HG03135 (cell line): ENCODE data around the gene SERPINB3.
"Not testable (repeated sequence)": the region's sequence is repeated elsewhere in the genome, so short reads cannot be mapped to it uniquely, and the experiment has no call there.

ENCODE experiments used
- ATAC-seq: cut with Tn5 transposase; IDR thresholded peaks from one replicate; pipeline ENCODE4 v1.9.1; 2021; ENCODE audit warnings: mild to moderate bottlenecking, moderate library complexity; ENCODE audit not compliant: unreplicated experiment

The SERPINB3 gene

DNA sequence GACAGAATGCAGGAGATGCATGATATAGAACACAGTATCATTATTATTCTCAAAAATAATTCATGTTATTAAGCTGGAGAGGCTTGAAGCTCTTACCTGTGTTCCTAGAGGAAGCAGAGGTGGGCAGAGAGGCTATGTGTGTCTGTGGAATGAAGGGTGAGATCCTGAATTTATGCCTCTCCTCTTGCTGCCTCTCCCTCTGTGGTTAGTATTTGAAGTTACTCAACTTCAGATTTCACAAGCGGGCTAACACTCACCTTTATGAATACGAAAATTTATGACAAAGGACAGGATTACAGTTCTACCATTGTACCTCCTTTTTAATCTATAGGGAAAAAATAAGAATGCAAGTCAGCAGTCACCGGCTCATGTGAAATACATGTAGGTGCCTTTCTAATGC lies at the start of gene SERPINB3:
TSS of gene SERPINB3 (minus strand) at position 144 of the 400 bp plus-strand sequence. CDS start 677 bp downstream, outside the sequence.
- not testable (repeated sequence) for ATAC-seq

DNA sequence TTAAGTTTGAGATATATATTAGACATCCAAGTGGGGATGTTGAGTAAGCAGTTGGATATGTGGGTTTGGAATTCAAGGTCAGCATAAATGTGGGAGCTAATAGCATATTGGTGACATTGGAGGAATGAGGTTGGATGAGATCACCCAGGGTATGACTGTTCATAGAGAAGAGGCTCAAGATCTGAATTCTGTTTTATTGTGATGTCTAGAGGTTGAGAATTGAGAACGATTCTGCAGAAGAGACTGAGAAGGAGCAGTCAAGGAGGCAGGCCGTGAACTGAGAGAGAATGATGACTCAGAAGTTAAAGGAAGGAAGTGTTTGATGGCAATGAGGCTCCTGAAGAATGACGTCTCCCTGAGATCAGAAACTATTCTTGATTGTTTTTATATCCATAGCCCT lies 47.0 kb upstream of the SERPINB3 start:
- ATAC-seq, result no peak

DNA sequence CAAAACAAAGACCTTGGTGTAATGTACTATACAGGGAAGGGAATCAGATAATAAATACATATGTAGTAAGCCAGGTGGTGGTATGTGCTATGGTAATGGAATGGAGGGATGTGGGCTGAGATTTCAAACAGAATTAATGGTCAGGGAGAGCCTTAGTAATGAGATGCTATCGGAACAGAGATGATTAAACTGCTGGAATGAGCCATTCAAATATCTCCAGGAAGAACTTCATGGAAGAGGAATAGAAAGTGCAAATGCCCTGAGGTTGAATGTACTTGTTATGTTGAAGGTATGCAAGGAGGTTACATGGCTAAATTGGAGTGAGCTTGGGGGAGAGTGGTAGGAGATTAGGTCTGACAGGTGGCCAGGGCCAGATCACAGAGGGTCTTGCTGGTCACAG lies 46.1 kb upstream of the SERPINB3 start:
- no peak for ATAC-seq

DNA sequence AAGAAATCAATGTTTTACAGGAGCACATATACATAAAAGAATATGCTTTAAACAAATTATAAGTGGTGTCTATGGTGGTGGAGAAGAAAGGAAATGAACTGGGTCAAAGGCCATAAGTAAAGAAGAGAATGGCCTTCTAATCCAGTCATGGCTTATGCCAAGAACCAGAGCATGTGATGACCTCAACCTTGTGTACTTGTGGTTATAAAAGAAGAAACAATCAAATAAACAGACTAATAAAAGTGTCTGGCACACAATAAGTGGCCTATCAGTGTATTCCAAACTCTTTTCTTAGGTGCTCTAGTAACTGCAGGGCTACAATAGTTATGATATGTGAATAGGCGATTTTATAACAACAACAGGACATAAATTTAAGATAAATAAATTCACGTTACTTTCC lies 43.7 kb upstream of the SERPINB3 start:
- no peak for ATAC-seq

DNA sequence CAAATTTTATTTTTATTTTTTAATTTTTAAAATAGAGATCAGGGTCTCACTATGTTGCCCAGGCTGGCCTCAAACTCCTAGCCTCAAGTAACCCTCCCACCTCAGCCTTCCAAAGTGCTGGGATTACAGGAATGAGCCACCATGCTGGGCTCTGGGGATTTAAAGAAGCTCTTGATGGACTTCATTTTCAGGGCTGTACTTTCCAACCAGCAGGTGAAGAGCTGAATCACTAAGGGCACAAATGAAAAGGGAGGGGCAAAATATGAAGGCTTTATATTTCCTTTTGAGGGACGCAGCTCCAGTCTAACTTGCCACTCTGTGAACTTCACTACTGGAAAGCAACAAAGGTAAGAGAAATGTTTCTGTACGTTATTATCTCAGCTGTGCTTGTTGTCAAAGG lies 41.0 kb upstream of the SERPINB3 start, which contains the start of gene SERPINB11:
TSS of gene SERPINB11 (plus strand) at position 301 of the 400 bp plus-strand sequence. CDS start 7,234 bp downstream, outside the sequence.
- ATAC-seq, result no peak

DNA sequence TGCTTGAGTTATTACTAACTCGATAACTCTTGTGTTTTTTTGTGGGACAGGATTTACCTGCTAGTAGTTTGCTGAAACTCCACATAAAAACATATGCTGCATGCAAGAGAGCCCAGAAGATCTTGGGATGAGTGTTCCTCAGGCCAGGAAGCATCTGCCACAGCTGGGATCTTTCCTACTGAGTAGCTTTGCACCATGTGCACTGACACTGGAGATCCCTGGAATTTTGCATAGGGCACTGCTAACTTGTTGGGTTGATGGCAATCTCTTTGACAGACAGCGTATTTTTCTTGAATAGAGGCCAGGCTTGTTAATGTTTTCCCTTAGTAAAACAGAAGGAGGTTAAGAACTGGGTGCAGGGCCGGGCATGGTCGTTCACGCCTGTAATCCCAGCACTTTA lies 40.3 kb upstream of the SERPINB3 start:
- no peak for ATAC-seq

DNA sequence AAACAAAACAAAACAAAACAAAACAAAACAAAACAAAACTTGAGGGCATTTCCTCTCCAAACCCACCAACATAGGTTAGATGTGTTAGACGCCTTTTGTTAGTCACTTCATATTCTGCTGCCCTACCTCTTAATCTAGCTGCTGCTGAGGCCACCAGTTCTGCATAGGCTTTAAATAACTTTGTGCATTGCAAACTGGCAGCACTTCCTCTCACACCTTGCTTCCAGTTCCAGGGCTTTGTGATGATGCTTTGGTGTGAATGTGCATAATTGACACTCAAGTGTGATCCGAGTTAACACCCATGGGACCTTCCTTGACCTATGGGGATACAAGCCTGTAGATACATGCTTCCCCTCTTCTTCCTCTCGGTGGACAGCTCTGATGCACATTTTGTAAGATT lies 38.8 kb upstream of the SERPINB3 start:
- ATAC-seq, result no peak

DNA sequence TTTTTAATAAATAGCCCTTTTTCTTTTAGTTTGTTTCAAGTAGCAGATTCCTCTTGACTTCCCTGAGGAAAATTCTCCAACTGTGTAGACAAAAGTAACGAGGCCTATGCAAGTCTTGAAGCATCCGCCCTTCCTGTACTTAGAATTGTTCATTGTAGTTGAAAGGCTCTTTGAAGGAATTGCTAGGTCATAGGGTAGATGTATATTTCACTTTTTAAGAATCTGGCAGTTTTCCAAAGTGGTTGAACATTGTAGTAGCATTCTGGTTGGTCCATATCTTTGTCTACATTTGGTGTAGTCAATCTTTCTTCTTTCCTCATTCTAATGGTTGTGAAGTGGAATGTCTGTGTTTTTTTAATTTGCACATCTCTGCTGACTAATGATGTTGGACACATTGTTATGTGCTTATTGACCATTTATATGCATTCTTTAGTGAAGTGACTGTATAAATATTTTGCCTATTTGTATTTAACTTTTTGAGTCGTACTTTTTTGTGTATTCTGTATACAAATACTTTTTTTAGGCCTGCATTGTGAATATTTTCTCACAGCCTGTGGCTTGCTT lies 35.5 kb upstream of the SERPINB3 start:
- no peak for ATAC-seq

DNA sequence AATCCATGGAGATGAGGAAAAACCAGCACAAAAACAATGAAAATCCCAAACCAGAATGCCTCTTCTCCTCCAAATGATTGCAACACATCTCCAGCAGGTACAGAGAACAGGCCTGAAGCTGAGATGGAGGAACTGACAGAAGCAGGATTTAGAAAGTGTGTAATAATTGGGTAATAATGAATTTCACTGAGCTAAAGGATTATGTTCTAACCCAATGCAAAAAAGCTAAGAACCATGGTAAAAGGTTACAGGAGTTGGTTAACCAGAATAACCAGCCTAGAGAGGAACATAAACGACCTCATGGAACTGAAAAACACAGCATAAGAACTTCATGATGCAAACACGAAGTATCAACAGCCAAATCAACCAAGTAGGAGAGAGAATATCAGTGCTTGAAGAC lies 27.4 kb upstream of the SERPINB3 start:
- ATAC-seq, result no peak

DNA sequence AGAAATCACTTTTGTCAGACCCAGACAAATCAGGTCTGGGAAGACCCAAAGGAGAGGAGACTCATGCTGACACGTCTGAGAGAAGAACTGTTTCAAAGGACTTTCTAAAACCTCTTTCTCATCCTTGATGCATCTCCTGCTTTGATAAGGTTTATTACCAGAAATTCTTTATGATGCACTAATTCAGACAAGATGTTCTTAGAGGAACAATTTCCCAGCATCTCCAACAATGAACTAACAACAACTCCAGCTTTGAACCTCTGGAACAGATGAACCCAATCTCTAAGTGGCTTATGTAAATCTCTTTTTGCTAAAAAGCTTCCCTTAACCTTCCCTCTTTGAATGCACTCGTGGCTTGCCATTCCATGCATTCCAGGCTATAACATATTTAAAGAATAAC lies 25.2 kb upstream of the SERPINB3 start:
- ATAC-seq, result no peak

DNA sequence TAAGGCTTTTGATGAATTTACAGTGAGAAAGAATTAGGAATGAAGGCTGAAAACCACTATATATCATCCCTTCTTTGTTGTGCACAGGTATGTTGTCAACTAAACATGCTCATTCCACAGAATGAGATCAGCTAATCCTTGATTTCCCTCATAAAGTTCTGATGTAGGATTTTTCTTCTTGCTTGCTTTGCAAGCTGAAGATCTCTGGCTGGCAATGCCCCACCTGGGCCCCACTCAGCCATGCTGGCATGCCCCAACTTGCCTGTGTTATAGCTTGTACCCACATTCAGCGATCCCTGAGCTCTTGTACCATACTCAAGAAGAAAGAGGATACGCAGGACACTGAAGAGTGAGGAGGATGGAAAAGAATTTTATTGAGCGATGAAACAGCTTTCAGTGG lies 23.0 kb upstream of the SERPINB3 start:
- no peak for ATAC-seq

DNA sequence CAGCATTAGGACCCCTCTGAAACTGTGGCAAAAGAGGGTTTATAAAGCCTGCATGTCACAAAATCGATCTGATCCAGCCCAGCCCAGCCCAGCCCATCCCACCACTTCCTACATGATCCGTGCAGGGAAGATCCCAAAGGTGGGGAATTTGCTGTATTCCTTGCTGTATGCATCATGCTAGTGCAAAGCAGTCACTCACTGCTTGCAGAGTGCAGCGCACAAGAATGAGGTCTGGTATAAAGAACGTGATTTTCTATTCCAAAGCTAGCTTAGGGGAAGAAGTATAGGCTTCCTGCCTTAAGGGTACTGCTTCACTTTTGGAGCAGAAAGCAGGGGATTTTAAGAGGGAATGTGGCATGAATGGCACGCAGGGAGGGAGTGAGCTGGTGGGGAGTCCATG lies 22.2 kb upstream of the SERPINB3 start:
- ATAC-seq, result no peak

DNA sequence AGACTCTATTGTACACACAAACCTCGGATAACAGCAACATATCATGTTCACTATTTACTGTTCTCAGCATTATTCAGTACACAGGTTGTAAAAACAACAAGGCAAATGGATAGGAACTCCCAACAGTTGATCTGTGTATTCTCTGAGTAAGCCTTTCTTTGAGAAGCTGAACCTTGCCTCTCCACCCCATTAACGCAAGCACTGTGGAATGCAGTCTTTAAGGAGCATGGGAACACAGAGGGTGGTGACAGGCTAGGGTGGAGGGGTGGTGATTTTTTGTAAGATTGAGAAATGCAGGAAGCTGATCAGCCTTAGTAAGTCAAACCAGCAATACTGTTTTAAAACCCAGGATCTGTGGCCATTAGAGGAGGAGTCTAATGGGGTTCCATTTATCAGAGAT lies 21.5 kb upstream of the SERPINB3 start:
- no peak for ATAC-seq

DNA sequence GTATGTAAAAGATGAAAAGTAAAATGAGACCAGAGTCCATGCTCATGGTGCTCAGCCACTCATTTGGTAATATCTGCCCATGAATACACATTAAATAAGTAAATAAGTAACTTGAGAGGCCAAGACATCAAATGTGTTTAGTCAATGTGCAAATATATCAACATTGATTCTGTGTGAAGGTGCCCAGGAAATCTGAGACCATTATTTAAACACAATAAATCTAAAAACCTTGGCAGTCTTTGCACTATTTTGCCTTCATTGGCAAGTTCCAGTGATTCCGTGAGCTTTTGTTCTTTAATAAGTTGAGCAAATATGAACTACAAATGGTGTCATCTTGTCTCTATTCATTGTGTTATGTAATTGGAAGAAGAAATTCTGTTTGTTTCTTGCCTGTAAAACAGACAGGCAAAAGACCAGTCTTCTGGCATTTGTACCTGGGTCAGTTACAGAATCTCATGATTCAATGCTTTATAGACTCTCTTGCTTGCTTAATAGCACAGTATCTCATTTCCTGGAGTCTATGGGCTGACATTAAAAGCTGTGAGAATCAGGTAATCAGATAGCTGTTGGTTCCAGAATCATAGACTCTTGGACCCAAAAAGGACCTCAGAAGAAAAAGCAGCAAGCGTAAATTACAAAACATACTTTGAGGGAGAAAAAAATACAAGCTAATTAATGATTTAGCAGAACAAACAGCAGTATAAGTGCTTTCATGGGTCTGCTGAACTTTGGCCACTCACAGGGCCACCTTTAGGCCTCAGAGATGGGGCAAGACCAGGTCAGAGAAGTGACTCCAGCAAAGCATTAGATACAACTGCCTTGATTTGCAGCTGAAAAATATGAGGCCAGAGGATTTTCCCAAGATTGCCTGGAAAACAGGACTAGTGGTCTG lies 20.0 kb upstream of the SERPINB3 start:
- no peak for ATAC-seq

DNA sequence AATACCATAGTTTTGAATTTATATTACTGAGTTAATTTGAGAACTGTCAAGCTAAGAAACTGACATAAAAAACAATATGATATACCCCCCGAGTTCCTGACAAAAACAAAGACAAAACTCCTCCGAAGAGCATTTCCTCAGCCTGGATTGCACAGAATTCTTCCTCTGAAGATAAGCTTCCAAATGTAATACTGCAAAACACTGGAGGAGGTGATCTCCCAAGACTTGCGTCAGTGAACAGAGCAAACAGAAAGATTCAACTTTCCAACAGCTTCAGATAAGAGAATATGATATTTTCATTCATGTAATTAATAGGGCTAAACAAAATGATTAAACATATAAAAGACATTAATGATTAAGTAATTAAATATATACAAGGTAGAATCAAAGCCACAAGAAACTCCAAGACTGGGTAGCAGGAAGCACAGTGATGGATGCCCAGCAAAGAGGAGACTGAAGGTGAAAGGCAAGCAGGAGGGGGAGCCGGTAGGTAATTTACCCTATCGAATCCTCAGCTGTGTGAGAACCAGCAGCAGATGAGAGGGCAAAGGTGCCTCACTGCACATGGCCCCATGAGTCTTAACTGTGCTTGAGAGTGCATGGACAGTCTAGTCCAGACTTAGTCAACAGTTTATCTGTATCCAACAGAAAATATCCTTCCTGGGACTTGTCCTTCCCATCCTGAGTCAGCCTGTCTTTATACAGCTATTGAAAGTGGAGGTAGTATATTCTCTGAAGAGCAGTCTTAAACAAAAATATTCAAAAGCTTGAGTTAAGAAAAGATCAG lies 18.3 kb upstream of the SERPINB3 start:
- ATAC-seq, result no peak

DNA sequence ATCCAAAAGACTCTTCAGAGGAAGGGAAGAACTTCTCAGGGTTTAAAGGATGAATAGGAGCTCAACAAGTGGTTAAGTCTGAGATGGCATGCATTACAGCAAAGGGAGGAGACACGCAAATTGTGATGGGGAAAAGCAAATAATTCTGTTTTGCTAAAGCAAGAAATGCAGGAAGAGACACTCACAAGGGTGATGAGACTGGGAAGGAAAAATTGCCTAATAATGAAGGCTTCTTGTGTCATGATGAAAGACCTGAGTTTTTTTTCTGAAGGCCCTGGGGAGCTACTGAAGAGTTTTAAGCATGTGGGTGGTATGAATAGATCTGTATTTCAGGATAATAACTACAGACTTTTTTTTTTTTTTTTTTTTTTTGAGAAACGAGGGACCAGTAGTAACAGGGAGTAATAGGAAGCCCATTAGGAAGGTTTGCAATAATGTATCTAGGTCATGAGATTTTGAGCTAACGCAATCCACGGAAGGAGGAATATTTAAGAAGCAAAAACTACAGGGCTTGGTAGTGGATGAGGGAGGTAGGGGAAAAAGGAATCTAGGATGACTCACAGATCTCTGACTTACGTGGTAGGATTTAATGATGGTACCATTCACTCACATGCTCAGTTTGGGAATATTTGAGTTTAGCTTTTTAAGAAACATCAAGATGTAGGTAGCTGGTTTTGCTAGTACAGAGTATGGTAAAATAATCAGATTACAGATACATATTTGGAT lies 16.0 kb upstream of the SERPINB3 start:
- no peak for ATAC-seq

DNA sequence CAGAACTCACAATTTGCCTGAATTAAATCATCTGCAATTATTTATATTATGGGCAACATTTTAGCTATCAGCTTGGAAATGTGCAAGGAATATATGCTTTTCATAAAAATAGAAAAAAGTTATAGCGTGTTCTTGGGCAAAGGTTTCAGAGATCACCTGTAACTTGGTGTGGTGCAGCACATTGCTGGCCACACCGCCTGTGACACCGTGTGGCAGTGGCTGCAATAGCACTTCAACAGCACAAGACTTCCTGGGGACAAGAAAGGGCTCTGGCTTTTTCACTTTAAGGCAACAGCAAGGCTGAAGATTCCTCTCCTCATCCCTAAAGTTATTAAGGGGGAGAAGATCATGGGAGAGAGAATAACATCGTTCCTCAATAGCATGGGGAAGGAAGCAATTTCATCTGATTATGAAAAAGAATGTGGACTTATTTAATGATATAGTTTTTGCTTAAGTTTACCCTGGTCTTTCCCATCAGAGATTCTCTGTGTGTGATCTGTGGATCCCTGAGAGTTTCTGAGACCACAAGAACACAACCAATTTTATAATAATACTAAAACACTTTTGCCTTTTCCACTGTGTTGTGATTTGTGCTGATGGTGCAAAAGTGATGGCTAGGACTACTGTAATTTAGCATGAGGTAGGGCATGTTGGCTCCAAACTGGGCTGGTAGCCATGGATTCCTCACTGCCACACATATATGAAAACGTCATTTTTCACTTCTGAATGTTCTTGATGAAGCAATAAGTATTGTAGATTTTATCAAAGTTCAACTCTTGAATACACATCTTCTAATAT lies 15.0 kb upstream of the SERPINB3 start:
- peak; percentile 60 for ATAC-seq

DNA sequence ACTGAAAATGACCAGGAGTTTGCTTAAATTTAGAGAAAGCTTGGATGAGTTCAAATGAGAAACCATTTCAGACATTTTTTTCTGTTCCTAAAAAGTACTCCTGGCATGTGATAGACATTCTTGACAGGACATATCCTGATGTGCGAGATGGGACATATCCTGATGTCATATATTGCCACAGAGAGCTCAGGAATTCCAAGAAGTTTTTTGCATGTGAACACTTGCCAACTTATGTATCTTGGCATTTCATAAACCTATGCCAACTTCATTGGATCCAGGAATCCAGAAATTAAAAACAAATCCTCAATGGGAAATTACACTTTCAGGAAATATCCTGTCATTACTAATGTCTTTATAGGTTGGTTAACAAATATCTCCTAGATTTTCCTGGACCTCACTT lies 2.9 kb upstream of the SERPINB3 start:
- no peak for ATAC-seq

DNA sequence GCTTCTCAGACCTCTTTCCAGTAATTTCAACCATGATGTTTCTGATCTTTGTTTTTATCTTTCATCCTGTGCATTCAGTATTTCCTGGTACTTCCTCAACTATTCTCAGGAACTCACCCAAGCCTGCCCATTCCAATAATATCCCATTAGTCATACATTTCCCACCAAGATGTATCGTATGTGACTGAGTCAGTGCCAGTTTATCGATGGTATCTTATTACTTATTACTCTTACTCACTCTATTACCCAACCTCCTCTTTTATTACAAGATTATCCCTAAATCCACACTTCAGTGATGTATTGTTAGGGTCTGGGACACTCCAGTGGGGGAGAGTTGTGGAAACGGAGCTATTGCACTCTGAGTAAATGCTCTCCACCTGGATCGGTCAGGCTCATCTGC lies 2.8 kb downstream of the SERPINB3 start:
- not testable (repeated sequence) for ATAC-seq

DNA sequence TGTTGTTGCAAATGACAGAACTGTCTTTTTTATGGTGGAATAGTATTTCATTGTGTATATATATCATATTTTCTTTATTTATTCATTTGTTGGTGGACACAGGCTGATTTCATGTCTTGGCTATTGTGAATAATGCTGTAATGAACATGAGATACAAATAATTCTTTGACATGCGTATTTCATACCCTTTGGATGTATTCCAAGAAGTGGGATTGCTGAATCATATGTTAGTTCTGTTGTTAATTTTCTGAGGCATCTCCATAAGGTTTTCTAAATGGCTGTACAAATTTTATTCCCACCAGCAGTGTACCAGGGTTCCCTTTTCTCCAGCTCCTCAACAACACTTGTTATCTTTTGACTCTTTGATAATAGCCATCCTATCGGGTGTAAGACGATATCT lies 11.4 kb downstream of the SERPINB3 start:
- not testable (repeated sequence) for ATAC-seq
